Colonic mucosa (tissue), 4 donors: ENCODE measurements around the gene TGFBR1. TPM values are rescaled to one million over a fixed set of nuclear protein-coding genes. Genes with fewer than 3 reads are reported as not detected.

Experiments used
- DNase-seq: peaks from one replicate; pipeline ENCODE4 v3.0.0-alpha.2; 2020
- H3K27ac ChIP-seq: fragments of 200-600 bp; one replicate; pipeline ENCODE4 v1.8.0; 2021
- H3K27me3 ChIP-seq: fragments of 200-600 bp; one replicate; pipeline ENCODE4 v1.8.0; 2021
- H3K36me3 ChIP-seq: fragments of 200-600 bp; one replicate; pipeline ENCODE4 v1.8.0; 2021
- H3K4me1 ChIP-seq: fragments of 200-600 bp; one replicate; pipeline ENCODE4 v1.8.0; 2021; ENCODE audit warnings: mild to moderate bottlenecking
- H3K4me3 ChIP-seq: fragments of 200-600 bp; one replicate; pipeline ENCODE4 v1.8.0; 2021
- H3K9ac ChIP-seq, 2 donors: one replicate each; pipeline ENCODE4 v1.7.0; 2013; ENCODE audit warnings: control low read depth in 2 of 2, low read depth in 2 of 2, low read length in 2 of 2
- H3K9me3 ChIP-seq: fragments of 200-600 bp; one replicate; pipeline ENCODE4 v1.8.0; 2021
- CTCF ChIP-seq: fragments of 200-600 bp; IDR thresholded peaks from one replicate; pipeline ENCODE4 v1.8.0; 2022; ENCODE audit warnings: antibody characterized with exemption, mild to moderate bottlenecking
- intact Hi-C: fragments of 100-400 bp; cut with DNase I; formaldehyde crosslinking; loops from one replicate; pipeline ENCODE4 v1.14.1; 2022
- total RNA-seq, 2 donors: library from RNA; stranded (reverse); fragmentation: NEBNext Ultra II Directional in 1 of 2; extraction: Animal tissue kit (Norgen Biotek cat#: 25700) in 1 of 2; gene quantifications; one replicate each; pipeline ENCODE4 v1.2.1, GENCODE V29; 2021
- donor health status: healthy.
- donor health status: DM: no; HTN: no; CAD: no.
- donor health status: DM: no; HTN: no; CAD: no.

The TGFBR1 gene
- total RNA-seq, result 10 to 100 TPM; 19.0 to 48.7 TPM

DNA sequence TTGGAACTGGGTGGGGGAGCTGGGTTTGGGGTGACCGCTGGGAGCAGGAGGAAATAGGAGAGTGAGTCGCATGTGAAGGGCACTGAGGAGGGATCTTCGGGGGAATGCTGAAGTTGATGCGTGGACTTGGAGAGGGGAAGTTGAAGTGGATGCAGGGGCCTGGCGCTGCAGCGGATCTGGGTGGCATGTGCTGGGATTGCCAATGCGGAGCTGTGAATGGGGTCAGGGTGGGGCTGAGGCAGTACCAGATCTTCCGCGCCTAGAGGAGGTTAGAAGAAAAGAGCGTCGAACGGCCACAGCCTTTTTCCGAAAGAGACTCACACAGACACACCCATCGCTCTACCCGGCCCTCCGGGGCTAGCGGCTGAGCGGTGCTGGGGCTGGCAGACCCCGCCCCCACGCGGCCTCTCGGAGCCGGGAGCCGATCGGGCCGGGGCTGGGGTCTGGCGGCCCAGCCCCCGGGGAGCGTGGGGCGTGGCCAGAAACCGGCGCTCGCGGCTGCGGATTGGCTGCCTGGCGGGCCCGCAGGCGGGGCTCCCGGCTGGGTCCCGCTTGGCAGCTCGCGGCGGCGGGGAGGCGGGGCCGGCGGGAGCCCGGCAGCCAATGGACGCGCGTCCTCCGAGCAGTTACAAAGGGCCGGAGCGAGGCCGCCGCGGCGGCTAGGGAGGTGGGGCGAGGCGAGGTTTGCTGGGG, at the start of gene TGFBR1:
Gene TGFBR1, plus strand, starts transcription at position 655 of the 693 bp plus-strand sequence. CDS start 93 bp downstream, outside the sequence.
- intact Hi-C loops, result no loop called here
- no peak for TF ChIP-seq CTCF
- H3K4me1 ChIP-seq, result no peaks in the 10 kb centered on the region
- H3K9me3 ChIP-seq, result no peaks in the 10 kb centered on the region
- peak within 1 kb of the TSS; percentile 88 for H3K27ac ChIP-seq
- peak; percentile 92 for DNase-seq
- H3K4me3 ChIP-seq, result peak within 1 kb of the TSS; percentile 94
- peak within 1 kb of the TSS; percentile 80 to 83 for H3K9ac ChIP-seq
- no peaks in the 10 kb centered on the region for H3K36me3 ChIP-seq
- no peaks in the 10 kb centered on the region for H3K27me3 ChIP-seq

GRCh38 chr9:99055384-99055783, 49.5 kb upstream of the TGFBR1 start:
- intact Hi-C loops, result no loop called here
- H3K27me3 ChIP-seq, result no peaks in the 10 kb centered on the region
- H3K9me3 ChIP-seq, result no peaks in the 10 kb centered on the region
- H3K27ac ChIP-seq, result no peak overlapping the region
- no peaks in the 10 kb centered on the region for H3K36me3 ChIP-seq
- no peak overlapping the region for H3K9ac ChIP-seq
- no peaks in the 10 kb centered on the region for H3K4me1 ChIP-seq
- TF ChIP-seq CTCF, result no peak
- DNase-seq, result no peak
- H3K4me3 ChIP-seq, result no peak overlapping the region

DNA sequence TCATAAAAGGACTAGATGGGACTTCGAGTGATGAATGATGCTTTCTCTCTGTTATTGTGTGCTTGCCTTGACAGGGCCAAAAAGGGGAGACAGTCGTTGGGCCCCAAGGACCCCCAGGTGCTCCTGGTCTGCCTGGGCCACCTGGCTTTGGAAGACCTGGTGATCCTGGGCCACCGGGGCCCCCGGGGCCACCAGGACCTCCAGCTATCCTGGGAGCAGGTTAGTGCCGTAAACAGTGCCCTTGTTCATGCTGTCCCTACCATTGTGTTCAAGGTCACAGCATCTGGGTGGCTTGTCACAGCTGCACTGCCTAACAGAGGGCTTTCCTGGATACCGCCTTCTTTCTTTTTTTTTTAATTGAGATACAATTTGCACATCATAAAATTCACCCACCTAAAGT, 48.7 kb upstream of the TGFBR1 start:
- no peaks in the 10 kb centered on the region for H3K36me3 ChIP-seq

GRCh38 chr9:99056886-99057664, 47.8 kb upstream of the TGFBR1 start:
- peak overlapping the region; percentile 57 for H3K27ac ChIP-seq
- no peaks in the 10 kb centered on the region for H3K27me3 ChIP-seq
- H3K36me3 ChIP-seq, result no peaks in the 10 kb centered on the region
- H3K4me1 ChIP-seq, result no peaks in the 10 kb centered on the region
- no peaks in the 10 kb centered on the region for H3K9me3 ChIP-seq
- no peak overlapping the region for H3K9ac ChIP-seq
- no peak overlapping the region for H3K4me3 ChIP-seq
- TF ChIP-seq CTCF, result no peak
- intact Hi-C loops, result no loop called here
- DNase-seq, result no peak

More for the DNA sequence above, 48.7 kb upstream of the TGFBR1 start:
- H3K4me1 ChIP-seq, result no peaks in the 10 kb centered on the region
- no peak overlapping the region for H3K4me3 ChIP-seq
- H3K9me3 ChIP-seq, result no peaks in the 10 kb centered on the region
- no peak overlapping the region for H3K27ac ChIP-seq
- no peaks in the 10 kb centered on the region for H3K27me3 ChIP-seq
- intact Hi-C loops, result no loop called here
- TF ChIP-seq CTCF, result no peak
- no peak overlapping the region for H3K9ac ChIP-seq
- DNase-seq, result no peak

DNA sequence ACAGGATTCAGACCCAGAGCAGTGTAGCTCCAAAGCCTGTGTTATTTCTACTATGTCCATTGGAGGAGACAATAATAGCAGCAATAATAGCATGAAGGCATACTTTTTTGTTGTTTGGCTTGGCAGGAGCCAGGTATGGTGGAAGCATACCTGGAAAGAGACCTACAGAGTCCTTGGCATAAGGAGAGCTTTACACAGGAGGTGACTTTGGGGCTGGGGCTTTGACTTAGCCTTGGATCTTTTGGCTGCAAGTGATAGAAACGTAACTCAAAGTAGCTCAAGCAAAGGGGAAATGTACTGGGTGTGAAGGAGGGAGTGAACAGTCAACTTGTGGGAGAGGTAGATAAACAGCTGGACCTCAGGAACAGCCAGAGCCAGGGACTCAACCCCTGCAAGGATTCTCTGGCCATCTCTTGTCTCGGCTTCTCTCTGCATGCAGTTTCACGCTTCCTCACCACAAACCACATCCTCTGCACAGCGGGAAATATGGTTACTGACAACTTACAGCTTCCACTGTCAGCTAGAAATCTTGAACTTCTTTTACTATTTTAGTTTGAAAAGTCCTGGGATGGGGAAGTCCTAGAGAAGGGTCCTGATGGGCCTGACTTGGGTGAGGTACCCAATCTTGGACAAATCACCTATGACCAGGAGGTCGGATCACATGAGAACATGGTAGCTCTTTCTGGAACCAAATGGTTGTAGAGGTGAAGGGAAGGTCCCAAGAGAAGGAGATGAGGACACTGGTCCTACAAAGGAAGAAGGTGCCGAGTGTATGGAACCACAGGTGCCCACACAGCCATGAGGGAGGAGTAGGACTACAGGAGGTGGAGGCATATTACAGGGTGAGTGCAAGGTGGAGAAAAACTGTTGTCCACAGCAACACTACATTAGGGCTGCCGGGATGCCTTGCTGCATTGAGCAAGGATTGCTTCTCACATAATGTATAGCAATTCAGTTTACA, 47.0 kb upstream of the TGFBR1 start:
- Histone ChIP-seq H3K9ac (no peak overlapping the region), H3K36me3 (no peaks in the 10 kb centered on the region), H3K27me3 (no peaks in the 10 kb centered on the region), H3K4me1 (no peaks in the 10 kb centered on the region), H3K9me3 (no peaks in the 10 kb centered on the region), H3K27ac (peak overlapping the region; percentile 57), H3K4me3 (no peak overlapping the region)
- no peak for TF ChIP-seq CTCF
- DNase-seq, result peak; percentile 57
- intact Hi-C loops, result no loop called here
